NCI-H2107 treated with DMSO at 0.1 percent for 48 hours (cell line): Measurements from ENCODE around the gene ERBIN.
"Not testable (repeated sequence)": the region's sequence is repeated elsewhere in the genome, so short reads cannot be mapped to it uniquely, and the experiment has no call there.

Experiments
- DNase-seq: peaks from one replicate; lab custom pipeline; 2025; ENCODE audit not compliant: unreplicated experiment; lab: John Stamatoyannopoulos, UW

ERBIN gene

GRCh38 chr5:65926276-65926783, at the start of gene ERBIN:
TSS of gene ERBIN (plus strand) at chr5:65926575. CDS start at chr5:65992719, 66,144 bp downstream.
- DNase-seq = no peak

DNA sequence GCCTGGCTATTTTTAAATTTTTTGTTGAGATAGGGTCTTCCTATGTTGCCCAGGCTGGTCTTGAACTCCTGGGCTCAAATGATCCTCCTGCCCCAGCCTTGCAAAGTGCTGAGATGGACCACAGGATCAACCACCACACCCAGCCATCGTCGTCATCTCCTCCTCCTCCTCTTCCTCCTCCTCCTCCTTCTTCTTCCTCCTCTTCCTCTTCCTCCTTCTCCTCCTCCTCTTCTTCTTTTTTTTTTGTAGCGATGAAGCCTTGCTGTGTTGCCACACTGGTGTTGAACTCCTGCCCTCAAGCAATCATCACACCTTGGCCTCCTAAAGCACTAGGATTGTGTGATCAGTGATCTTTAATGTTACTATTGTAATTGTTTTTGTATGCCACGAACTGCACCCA, 49.4 kb upstream of the ERBIN start:
- DNase-seq = no peak

DNA sequence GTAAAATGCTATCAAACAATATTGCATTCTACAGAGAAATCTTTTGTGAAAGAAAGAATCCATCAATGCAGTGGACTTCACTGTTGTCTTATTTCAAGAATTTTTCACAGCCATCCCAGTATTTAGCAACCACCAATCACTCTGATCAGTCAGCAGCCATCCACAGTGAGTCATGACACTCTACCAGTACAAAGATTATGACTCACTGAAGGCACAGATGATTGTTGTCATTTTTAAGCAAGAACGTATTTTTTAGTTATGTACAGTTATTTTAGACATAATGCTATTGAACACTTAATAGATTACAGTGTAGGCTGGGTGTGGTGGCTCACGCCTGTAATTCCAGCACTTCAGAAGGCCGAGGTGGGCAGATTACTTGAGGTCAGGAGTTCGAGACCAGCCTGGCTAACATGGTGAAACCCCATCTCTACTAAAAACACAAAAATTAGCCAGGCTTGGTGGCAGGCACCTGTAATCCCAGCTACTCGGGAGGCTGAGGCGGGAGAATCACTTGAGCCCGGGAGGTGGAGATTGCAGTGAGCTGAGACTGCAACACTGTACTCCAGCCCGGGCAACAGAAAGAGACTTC, 46.6 kb upstream of the ERBIN start:
- DNase-seq = not testable (repeated sequence)

- no peak for DNase-seq
Observed at GRCh38 chr5:65880496-65881072, 45.8 kb upstream of the ERBIN start.

GRCh38 chr5:65882278-65882677, 44.1 kb upstream of the ERBIN start:
- DNase-seq = no peak

DNA sequence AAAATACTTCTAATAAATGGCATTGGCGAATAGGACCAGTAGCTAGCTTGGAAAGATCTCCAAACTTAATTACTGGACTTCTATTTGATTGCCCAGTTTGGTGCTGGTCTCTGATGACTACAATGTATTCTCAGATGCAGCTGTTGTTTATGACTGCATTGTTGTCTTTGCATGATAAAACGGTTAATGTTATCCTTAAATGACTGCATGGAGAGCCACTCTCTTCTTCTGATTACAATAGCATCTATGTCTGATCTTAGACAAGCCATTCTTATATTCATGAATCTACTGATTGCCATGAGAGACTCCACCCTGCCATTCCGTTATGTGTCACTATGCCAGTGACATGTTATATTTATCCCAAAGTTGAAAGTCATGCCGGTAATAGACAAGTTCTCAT, 42.9 kb upstream of the ERBIN start:
- no peak for DNase-seq

- DNase-seq = no peak
Observed at GRCh38 chr5:65886387-65886786, 40.0 kb upstream of the ERBIN start.

DNA sequence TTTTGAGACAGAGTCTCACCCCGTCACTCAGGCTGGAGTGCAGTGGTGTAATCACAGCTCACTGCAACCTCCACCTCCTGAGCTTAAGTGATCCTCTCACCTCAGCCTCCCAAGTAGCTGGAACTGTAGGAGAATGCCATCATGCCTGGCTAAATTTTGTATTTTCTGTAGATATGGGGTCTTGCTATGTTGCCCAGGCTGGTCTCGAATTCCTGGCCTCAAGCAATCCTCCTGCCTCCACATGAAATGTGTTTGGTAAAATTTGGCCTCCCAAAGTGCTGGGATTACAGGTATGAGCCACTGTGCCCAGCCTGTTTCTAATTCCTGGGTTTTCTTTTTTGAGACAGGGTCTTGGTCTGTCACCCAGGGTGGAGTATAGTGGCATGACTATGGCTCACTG, 34.4 kb upstream of the ERBIN start:
- not testable (repeated sequence) for DNase-seq

GRCh38 chr5:65892801-65893200, 33.6 kb upstream of the ERBIN start:
- no peak for DNase-seq

DNA sequence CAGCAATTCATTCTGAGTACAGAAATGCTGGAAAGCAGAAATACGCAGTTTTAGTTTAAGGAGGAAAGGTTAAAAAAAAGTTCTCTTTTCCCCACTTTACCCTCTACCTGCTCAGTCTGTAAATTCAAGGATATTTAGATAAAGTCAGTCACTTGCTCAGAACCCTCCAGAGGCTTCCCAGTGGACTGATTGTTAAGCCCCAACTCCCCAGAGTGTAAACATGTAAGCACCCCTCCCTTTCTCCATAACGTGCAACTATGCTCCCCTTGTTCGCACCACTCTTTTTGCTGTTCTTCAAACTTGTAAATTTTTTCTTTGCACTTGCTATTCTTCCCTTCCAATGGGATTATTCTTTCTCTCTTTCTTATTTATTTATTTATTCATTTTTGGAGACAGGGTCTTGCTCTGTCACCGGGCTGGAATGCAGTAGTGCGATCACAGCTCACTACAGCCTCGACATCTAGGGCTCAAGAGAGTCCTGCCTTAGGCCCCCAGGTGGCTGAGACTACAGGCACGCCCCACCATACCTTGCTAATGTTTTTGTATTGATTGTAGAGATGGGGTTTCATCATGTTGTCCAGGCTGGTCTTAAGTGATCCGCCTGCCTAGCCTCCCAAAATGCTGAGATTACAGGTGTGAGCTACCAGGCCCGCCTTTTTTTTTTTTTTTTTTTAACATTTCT, 32.5 kb upstream of the ERBIN start:
- no peak for DNase-seq

DNA sequence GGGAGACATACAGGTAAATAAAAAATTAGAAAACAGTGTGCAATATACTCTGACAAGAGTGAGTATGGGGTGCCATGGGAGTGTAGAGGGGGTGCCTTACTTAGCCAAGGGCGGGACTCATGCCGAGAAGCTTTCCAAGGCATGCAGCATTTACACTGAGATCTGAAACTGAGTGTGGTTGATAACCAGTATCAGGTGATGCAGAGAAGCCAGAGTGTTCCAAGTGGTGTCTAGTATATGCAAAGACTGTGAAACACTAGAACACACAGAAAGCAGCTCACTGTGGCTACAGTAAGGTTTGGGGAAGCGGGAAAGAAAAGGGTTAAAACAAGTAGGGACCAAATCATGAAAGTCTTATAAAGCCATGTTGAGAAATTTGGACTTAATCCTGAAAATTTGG, 30.5 kb upstream of the ERBIN start:
- DNase-seq = no peak

DNA sequence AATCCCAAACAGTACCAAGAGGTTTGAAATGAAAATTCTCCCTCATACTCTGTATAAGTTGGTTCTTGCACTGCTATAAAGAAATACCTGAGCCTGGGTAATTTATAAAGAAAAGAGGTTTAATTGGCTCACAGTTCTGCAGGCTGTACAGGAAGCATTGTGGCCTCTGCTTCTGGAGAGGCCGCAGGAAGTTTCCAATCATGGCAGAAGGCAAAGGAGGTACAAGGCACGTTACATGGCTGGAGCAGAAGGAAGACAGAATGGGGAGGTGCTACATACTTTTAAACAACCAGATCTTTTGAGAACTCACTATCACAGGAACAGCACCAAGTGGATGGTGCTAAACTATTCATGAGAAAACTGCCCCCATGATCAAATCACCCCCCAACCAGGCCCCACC, 25.6 kb upstream of the ERBIN start:
- no peak for DNase-seq

DNA sequence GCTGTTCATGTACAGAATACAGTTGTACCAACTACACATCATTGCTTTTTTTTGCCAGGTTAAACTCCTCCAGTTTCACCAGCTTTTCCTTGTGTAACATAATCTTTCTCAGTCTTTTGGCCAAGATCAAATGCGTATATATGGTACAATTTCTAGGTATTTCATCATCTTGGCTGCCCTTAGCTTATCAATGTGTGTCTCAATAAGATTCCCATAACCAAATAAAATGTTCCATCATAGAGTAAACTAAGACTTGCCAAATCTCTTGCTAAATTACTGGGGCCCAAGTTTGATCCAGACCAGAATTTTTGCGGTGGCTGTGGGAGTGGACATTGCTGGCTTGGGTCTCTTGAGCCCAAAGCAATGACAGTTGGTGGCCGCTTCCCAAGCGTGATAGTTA, 24.3 kb upstream of the ERBIN start:
- DNase-seq = no peak

- DNase-seq = no peak
Observed at GRCh38 chr5:65903581-65903980, 22.8 kb upstream of the ERBIN start.

DNA sequence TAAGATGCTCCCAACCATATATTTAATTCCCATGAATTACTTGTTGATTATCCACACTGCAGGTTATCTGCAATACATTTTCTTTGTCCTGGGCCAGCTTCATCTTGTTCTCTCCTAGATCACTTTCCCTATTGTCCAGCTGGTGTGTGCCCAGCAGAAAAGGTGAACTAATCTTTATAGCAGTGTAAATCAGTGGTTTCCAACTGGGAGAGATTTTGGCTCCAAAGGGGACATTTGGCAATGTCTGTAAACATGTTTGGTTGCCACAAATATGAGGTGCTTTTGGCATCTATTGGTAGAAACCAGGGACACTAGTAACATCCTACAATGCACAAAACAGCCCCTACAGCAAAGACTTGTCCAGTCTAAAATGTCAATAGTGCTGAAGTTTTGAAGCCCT, 20.1 kb upstream of the ERBIN start:
- no peak for DNase-seq

DNA sequence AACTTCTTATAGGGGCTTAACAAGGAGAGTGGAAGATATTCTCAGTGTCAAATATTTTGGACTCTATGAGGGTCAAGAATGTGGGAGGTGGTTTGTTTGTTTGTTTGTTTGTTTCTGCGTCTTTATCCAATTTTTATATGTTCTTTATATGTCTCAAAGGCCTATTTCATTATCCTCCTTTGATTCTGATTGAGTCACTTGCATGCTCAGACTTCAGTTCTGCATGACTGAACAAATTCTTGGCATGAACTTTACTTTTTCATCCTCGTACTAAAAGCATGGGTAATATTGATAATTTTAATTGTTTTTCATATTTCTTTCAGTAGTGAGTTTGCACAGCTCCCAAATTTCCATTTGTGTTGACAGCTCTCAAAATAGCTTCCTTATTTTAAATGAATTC, 19.2 kb upstream of the ERBIN start:
- DNase-seq = no peak

DNA sequence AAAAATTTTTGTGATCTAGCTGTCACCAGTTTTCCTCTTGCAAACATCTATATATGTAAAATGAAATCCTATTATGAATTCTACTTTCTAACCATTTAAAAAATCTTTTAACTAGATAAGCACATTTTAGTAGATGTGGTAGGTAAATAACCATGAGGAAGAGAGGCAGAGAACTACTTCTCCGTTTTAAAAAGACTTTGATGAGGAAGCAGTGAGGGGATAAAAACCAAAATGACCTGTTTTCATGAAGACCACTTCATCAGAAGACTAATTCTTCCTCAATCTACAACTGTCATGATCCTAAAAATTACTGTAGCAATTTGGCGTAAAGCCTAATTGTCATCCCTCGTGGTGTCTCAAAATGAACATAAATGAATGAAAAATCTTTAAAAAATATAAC, 15.7 kb upstream of the ERBIN start:
- DNase-seq = no peak

DNA sequence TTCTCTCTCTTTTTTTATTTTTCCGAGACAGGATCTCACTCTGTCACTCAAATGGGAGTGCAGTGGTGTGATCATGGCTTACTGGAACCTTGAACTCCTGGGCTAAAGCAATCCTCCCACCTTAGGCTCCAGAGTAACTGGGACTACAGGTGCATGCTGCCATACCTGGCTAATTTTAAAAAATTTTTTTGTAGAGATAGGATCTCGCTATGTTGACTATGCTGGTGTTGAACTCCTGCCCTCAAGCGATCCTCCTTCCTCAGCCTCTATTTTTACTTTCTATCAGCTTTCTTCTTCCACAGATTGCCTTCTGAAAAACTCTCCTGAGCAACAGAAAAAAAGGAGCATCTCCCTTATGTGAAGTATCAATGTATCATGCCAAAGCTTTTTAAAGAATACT, 14.1 kb upstream of the ERBIN start:
- no peak for DNase-seq

GRCh38 chr5:65913519-65913918, 12.9 kb upstream of the ERBIN start:
- no peak for DNase-seq

- no peak for DNase-seq
Observed at GRCh38 chr5:65914641-65915196, 11.7 kb upstream of the ERBIN start.

DNA sequence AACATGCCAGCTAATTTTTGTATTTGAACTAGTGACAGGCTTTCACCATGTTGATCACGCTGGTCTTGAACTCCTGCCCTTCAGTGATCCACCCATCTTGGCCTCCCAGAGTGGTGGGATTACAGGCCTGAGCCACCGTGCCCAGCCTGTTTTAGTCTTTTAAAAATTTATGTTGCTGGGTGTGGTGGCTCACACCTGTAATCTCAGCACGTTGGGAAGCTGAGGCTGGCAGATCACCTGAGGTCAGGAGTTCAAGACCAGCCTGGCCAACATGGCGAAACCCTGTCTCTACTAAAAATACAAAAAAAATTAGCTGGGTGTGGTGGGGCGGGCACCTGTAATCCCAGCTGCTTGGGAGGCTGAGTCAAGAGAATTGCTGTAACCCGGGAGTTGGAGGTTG, 10.7 kb upstream of the ERBIN start:
- not testable (repeated sequence) for DNase-seq

- DNase-seq = no peak
Observed at GRCh38 chr5:65916066-65916465, 10.3 kb upstream of the ERBIN start.
